OCI-LY3 (cell line): Measurements from ENCODE around the gene KRTAP5-5.
"Not testable (repeated sequence)": the region's sequence is repeated elsewhere in the genome, so short reads cannot be mapped to it uniquely, and the experiment has no call there.

Source experiments
- H2AFZ ChIP-seq: fragments of 200-600, 300-600 bp; shearing (Covaris generic); 2 replicates; pipeline ENCODE4 v1.6.0; 2014; ENCODE audit warnings: antibody characterized with exemption, low read depth, low read length
- H3K27ac ChIP-seq: fragments of 200-600, 300-600 bp; sonication (generic); 2 replicates; pipeline ENCODE4 v1.5.1; 2014; ENCODE audit warnings: mild to moderate bottlenecking, low read length, moderate library complexity, mixed read lengths
- H3K27me3 ChIP-seq: fragments of 200-600, 300-600 bp; sonication (generic); 2 replicates; pipeline ENCODE4 v1.6.1; 2014; ENCODE audit warnings: low read depth, low read length, mixed read lengths
- H3K36me3 ChIP-seq: fragments of 200-600, 300-600 bp; sonication (generic); replicated peaks from 2 replicates; pipeline ENCODE3; 2014; ENCODE audit warnings: low read depth, low read length, mixed read lengths
- H3K4me1 ChIP-seq: fragments of 300-600, 200-600 bp; sonication (generic); 2 replicates; pipeline ENCODE4 v1.6.1; 2014; ENCODE audit warnings: low read length, mixed read lengths
- H3K4me2 ChIP-seq: fragments of 200-600, 300-600 bp; sonication (generic); 2 replicates; pipeline ENCODE4 v1.6.1; 2014; ENCODE audit warnings: low read length, mixed read lengths
- H3K4me3 ChIP-seq: fragments of 300-600, 200-600 bp; sonication (generic); 2 replicates; pipeline ENCODE4 v1.5.1; 2014; ENCODE audit warnings: antibody characterized with exemption, mild to moderate bottlenecking, low read length, moderate library complexity
- H3K79me2 ChIP-seq: fragments of 300-600, 200-600 bp; shearing (Covaris generic); 2 replicates; pipeline ENCODE4 v1.6.1; 2014; ENCODE audit warnings: mild to moderate bottlenecking, low read length, mixed read lengths
- H3K9ac ChIP-seq: fragments of 300-600, 200-600 bp; shearing (Covaris generic); 2 replicates; pipeline ENCODE4 v1.6.0; 2014; ENCODE audit warnings: mild to moderate bottlenecking, low read length, moderate library complexity
- H3K9me3 ChIP-seq: fragments of 200-600, 300-600 bp; shearing (Covaris generic); 2 replicates; pipeline ENCODE4 v1.6.1; 2014; ENCODE audit warnings: low read length, mixed read lengths; ENCODE audit not compliant: insufficient read depth
- H4K20me1 ChIP-seq: fragments of 200-600, 300-600 bp; sonication (generic); 2 replicates; pipeline ENCODE4 v1.6.1; 2016; ENCODE audit warnings: low read length, mixed read lengths; ENCODE audit not compliant: insufficient read depth
- EZH2phosphoT487 ChIP-seq: fragments of 200-600 bp; shearing (Covaris generic); IDR thresholded peaks from 2 replicates; pipeline ENCODE4 v1.6.1; 2018; ENCODE audit warnings: antibody characterized with exemption, mixed run types, low read depth
- TF ChIP-seq, protein P1 (sequence below): fragments of 200-600, 300-600 bp; sonication (generic); IDR thresholded peaks from 2 replicates; pipeline ENCODE4 v1.5.1; 2014; ENCODE audit warnings: antibody characterized with exemption, low read length, low read depth

Gene KRTAP5-5

GRCh38 chr11:1656061-1656441, 26.5 kb downstream of the KRTAP5-5 start:
- Histone ChIP-seq H3K27me3 (peaks cover 43% of the 10 kb centered on the region), H3K9ac (no peak overlapping the region), H3K4me1 (no peaks in the 10 kb centered on the region), H4K20me1 (no peaks in the 10 kb centered on the region), H2AFZ (no peak overlapping the region), H3K4me2 (no peak overlapping the region), H3K9me3 (no peaks in the 10 kb centered on the region), H3K4me3 (no peak overlapping the region), H3K79me2 (no peaks in the 10 kb centered on the region), H3K36me3 (no peaks in the 10 kb centered on the region), H3K27ac (no peak overlapping the region)
- TF ChIP-seq, protein P1, sequence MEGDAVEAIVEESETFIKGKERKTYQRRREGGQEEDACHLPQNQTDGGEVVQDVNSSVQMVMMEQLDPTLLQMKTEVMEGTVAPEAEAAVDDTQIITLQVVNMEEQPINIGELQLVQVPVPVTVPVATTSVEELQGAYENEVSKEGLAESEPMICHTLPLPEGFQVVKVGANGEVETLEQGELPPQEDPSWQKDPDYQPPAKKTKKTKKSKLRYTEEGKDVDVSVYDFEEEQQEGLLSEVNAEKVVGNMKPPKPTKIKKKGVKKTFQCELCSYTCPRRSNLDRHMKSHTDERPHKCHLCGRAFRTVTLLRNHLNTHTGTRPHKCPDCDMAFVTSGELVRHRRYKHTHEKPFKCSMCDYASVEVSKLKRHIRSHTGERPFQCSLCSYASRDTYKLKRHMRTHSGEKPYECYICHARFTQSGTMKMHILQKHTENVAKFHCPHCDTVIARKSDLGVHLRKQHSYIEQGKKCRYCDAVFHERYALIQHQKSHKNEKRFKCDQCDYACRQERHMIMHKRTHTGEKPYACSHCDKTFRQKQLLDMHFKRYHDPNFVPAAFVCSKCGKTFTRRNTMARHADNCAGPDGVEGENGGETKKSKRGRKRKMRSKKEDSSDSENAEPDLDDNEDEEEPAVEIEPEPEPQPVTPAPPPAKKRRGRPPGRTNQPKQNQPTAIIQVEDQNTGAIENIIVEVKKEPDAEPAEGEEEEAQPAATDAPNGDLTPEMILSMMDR: no peak
- TF ChIP-seq EZH2phosphoT487: no peak

- H3K9me3 ChIP-seq: no peaks in the 10 kb centered on the region
- H4K20me1 ChIP-seq: no peaks in the 10 kb centered on the region
- H3K27ac ChIP-seq: no peak overlapping the region
- no peak overlapping the region for H3K4me3 ChIP-seq
- no peaks in the 10 kb centered on the region for H3K36me3 ChIP-seq
- no peak overlapping the region for H3K9ac ChIP-seq
- no peak overlapping the region for H3K4me2 ChIP-seq
- H3K27me3 ChIP-seq: peaks cover 36% of the 10 kb centered on the region
- no peak overlapping the region for H2AFZ ChIP-seq
- TF ChIP-seq, protein P1: no peak
- no peak for TF ChIP-seq EZH2phosphoT487
- no peaks in the 10 kb centered on the region for H3K79me2 ChIP-seq
- no peaks in the 10 kb centered on the region for H3K4me1 ChIP-seq
Observed at GRCh38 chr11:1656670-1657069, 27.1 kb downstream of the KRTAP5-5 start.

GRCh38 chr11:1659506-1659905, 29.9 kb downstream of the KRTAP5-5 start:
- TF ChIP-seq, protein P1: no peak
- TF ChIP-seq EZH2phosphoT487: no peak
- H3K4me2 ChIP-seq: no peak overlapping the region

DNA sequence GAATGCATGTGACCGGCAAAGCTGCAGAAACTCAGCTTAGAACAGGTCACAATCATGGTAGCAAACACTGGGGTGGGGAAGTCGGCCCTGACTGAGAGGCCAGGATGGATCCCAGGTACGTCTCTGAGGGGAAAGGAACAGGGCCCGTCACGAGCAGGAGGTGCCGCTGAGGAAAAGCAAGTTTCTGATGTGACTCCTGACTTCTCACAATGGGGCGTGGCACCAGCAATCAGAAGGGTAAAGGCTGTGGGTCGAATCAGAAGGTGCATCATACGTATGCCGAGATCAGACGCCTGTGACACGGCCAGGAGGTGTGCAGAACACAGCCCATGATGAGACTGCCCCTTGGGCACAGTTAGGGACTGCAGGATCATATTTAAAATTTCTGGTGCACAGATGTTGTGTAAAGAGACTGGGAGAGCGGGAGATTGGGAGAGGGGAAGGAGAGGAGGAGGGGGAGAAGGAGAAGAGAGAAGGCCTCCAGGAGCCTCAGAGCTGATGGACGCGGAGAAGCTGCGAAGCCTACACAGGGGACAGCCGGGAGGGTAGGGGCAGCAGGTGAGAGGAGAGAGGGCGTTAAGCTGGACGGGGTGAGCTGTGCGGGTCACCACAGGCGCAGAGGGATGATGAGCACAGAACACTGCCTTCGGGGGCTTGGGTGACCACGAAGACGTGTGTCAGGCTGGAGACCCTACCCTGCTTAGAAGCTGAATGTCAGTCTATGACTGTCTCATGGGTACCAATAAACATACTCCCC, 30.7 kb downstream of the KRTAP5-5 start:
- Histone ChIP-seq H3K27ac (no peak overlapping the region), H3K36me3 (no peaks in the 10 kb centered on the region), H3K27me3 (peaks cover 19% of the 10 kb centered on the region), H3K79me2 (no peaks in the 10 kb centered on the region), H3K4me3 (no peak overlapping the region), H3K9me3 (no peaks in the 10 kb centered on the region), H2AFZ (no peak overlapping the region), H3K9ac (no peak overlapping the region), H3K4me1 (no peaks in the 10 kb centered on the region), H3K4me2 (no peak overlapping the region), H4K20me1 (no peaks in the 10 kb centered on the region)
- TF ChIP-seq EZH2phosphoT487: no peak
- TF ChIP-seq, protein P1: no peak

More at GRCh38 chr11:1659506-1659905, 29.9 kb downstream of the KRTAP5-5 start:
- Histone ChIP-seq H3K27me3 (peaks cover 24% of the 10 kb centered on the region), H4K20me1 (no peaks in the 10 kb centered on the region), H2AFZ (no peak overlapping the region), H3K79me2 (no peaks in the 10 kb centered on the region), H3K9ac (no peak overlapping the region), H3K4me1 (no peaks in the 10 kb centered on the region), H3K4me3 (no peak overlapping the region), H3K36me3 (no peaks in the 10 kb centered on the region), H3K27ac (no peak overlapping the region), H3K9me3 (no peaks in the 10 kb centered on the region)

GRCh38 chr11:1661454-1662269, 32.1 kb downstream of the KRTAP5-5 start:
- not testable (repeated sequence) for H3K27ac ChIP-seq, H3K4me2 ChIP-seq, H3K4me1 ChIP-seq, H3K4me3 ChIP-seq, H3K79me2 ChIP-seq, H3K9ac ChIP-seq, H3K9me3 ChIP-seq, H2AFZ ChIP-seq, H4K20me1 ChIP-seq, H3K36me3 ChIP-seq
- H3K27me3 ChIP-seq: peaks cover 13% of the 10 kb centered on the region

- not testable (repeated sequence) for H3K9ac ChIP-seq, H3K79me2 ChIP-seq, H4K20me1 ChIP-seq, H3K4me3 ChIP-seq, H2AFZ ChIP-seq, H3K4me1 ChIP-seq, H3K27ac ChIP-seq, H3K9me3 ChIP-seq, H3K4me2 ChIP-seq, H3K36me3 ChIP-seq
- peaks cover 15% of the 10 kb centered on the region for H3K27me3 ChIP-seq
Observed at GRCh38 chr11:1662699-1663283, 33.2 kb downstream of the KRTAP5-5 start.
